ENCODE results near the gene KCNC3.

DNA sequence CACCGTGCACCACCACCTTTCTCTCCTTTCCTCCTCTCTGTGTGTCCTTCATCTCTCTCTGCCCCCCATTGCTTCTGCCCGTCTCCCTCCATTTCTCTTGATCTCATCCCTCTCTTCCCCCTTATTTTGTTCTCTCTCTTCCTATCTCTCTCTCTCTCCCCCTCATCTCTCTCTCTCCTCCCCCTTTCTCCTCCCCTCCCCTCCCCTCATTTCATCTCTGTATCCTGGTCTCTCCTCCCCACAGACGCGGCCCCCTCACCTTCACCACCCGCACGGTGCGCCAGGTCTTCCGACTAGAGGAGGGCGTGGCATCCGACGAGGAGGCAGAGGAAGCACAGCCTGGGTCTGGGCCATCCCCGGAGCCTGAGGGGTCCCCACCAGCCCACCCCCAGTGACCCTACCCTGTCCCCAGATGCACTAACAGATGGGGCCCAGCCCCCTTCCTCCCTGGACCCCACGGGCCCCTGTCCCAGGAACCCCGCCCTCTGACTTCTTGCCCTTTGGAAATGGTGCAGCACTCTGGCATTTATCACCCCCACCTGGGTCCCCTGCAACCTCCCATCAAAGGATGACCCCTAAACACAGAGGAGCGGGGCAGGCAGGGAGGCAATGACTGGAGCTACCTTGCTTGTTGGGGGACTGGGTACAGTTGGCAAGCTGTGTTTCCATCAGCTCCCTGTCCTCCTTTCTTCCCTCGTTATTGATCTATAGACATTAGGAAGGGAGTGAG is 19.6 kb downstream of the KCNC3 start:
- TF ChIP-seq SUZ12 (IDR thresholded peaks at IDR 0.05; ENCODE audit: extremely low read depth, insufficient read depth, insufficient read length), result no peak
- no peak for TF ChIP-seq YY1 (IDR thresholded peaks at IDR 0.05; ENCODE audit: insufficient read depth, insufficient read length)
- no peak for TF ChIP-seq ZNF274 (IDR thresholded peaks at IDR 0.05; ENCODE audit: low read depth, low read length)

Measured in NT2/D1 (cell line).